SK-N-SH (cell line): Measurements from ENCODE around the gene TMEM271.

Experiments
- CHD2 ChIP-seq: fragments of 150-350 bp; IDR thresholded peaks from 2 replicates; pipeline ENCODE4 v1.6.1; 2018; ENCODE audit warnings: low read length; ENCODE audit not compliant: partially characterized antibody
- CTCF ChIP-seq: fragments of 200-600 bp; sonication (generic); IDR thresholded peaks from 2 replicates; pipeline ENCODE4 v1.6.1; 2017; ENCODE audit warnings: antibody characterized with exemption, mild to moderate bottlenecking, moderate library complexity
- EP300 ChIP-seq, 2 experiments: IDR thresholded peaks; 2 replicates each; pipeline versions ENCODE4 v1.4.0 to v1.6.1; 2012; ENCODE audit warnings: borderline replicate concordance in 1 of 2, low read depth in 1 of 2, low read length in 1 of 2
- GABPA ChIP-seq: IDR thresholded peaks from 2 replicates; pipeline ENCODE4 v1.4.0; 2012; ENCODE audit warnings: low read depth, mild to moderate bottlenecking
- IRF3 ChIP-seq: fragments of 150-350 bp; IDR thresholded peaks from 2 replicates; pipeline ENCODE4 v1.6.1; 2016; ENCODE audit warnings: mild to moderate bottlenecking, low read depth, low read length
- MXI1 ChIP-seq: IDR thresholded peaks from 2 replicates; pipeline ENCODE4 v1.6.1; 2012; ENCODE audit warnings: mild to moderate bottlenecking, low read depth, low read length, improper control_type of control experiment
- NFIC ChIP-seq: IDR thresholded peaks from 2 replicates; pipeline ENCODE4 v1.4.0; 2012; ENCODE audit warnings: borderline replicate concordance
- PBX3 ChIP-seq: IDR thresholded peaks from 2 replicates; pipeline ENCODE4; 2012
- POLR2AphosphoS5 ChIP-seq: IDR thresholded peaks from 2 replicates; pipeline ENCODE4 v1.6.1; 2012; ENCODE audit warnings: low read depth, low read length
- REST ChIP-seq: IDR thresholded peaks from 2 replicates; pipeline ENCODE4 v1.6.1; 2012; ENCODE audit warnings: mild to moderate bottlenecking, low read depth, low read length, moderate library complexity
- RFX5 ChIP-seq: IDR thresholded peaks from 2 replicates; pipeline ENCODE4 v1.6.1; 2012; ENCODE audit warnings: mild to moderate bottlenecking, improper control_type of control experiment, low read length
- USF1 ChIP-seq: IDR thresholded peaks from 2 replicates; pipeline ENCODE4 v1.4.0; 2012; ENCODE audit warnings: low read depth, borderline replicate concordance
- USF2 ChIP-seq: fragments of 150-350 bp; IDR thresholded peaks from 2 replicates; pipeline ENCODE4 v1.6.1; 2017; ENCODE audit warnings: antibody characterized with exemption, low read length, low read depth, borderline replicate concordance
- ZBTB33 ChIP-seq: IDR thresholded peaks from 2 replicates; pipeline ENCODE4 v1.4.0; 2012; ENCODE audit warnings: low read depth, borderline replicate concordance

- TF ChIP-seq MXI1 (no peak), ZBTB33 (no peak), IRF3 (no peak), USF1 (no peak), POLR2AphosphoS5 (no peak), REST (no peak), CTCF (no peak), EP300 (IDR thresholded peaks at IDR 0.05; ENCODE audit: borderline replicate concordance in 1 of 2, low read depth in 1 of 2, low read length in 1 of 2) (no peak), GABPA (no peak), CHD2 (no peak), PBX3 (no peak), NFIC (no peak), RFX5 (no peak), USF2 (no peak)
These were observed 37.5 kb downstream of the TMEM271 start for GRCh38 chr4:538542-539142.
